Fibroblast of lung (primary cell): ENCODE results near the gene TNRC18. TPM values are rescaled to one million over a fixed set of nuclear protein-coding genes. Genes with fewer than 3 reads are reported as not detected.

Source experiments
- DNase-seq, 2 donors: peaks; one replicate each; pipeline versions ENCODE4 v3.0.0 to v3.0.0-alpha.2; 2010; ENCODE audit warnings: low read depth in 2 of 2
- H2AFZ ChIP-seq: 2 replicates; pipeline ENCODE4 v1.5.1; 2012; ENCODE audit warnings: low read length, control low read depth, inconsistent platforms
- H3K27ac ChIP-seq: 2 replicates; pipeline ENCODE4 v1.5.1; 2011; ENCODE audit warnings: low read length, control low read depth; ENCODE audit not compliant: insufficient read depth
- H3K27me3 ChIP-seq: 2 replicates; pipeline ENCODE4 v1.5.1; 2011; ENCODE audit warnings: mild to moderate bottlenecking, low read length; ENCODE audit not compliant: control insufficient read depth, insufficient read depth
- H3K36me3 ChIP-seq: 2 replicates; pipeline ENCODE4 v1.5.1; 2011; ENCODE audit warnings: low read length; ENCODE audit not compliant: control insufficient read depth, insufficient read depth
- H3K4me1 ChIP-seq: 2 replicates; pipeline ENCODE4 v1.5.1; 2011; ENCODE audit warnings: low read length; ENCODE audit not compliant: control insufficient read depth, insufficient read depth; ENCODE audit errors: extremely low read depth
- H3K4me2 ChIP-seq: 2 replicates; pipeline ENCODE4 v1.5.1; 2011; ENCODE audit warnings: low read length, control low read depth; ENCODE audit not compliant: insufficient read depth; ENCODE audit errors: extremely low read depth
- H3K4me3 ChIP-seq, 4 experiments: fragments of 200-600 bp in 1 of 4; sonication (generic) in 1 of 4; replicated peaks in 1 of 4; 2 replicates each; pipeline ENCODE4 v1.5.1; 2011 to 2016; ENCODE audit warnings: low read length in 4 of 4, low read depth in 3 of 4, mild to moderate bottlenecking in 3 of 4, control low read depth in 2 of 4, inconsistent platforms in 1 of 4, mixed read lengths in 1 of 4; ENCODE audit not compliant: insufficient read depth in 1 of 4; ENCODE audit errors: control extremely low read depth in 1 of 4
- H3K79me2 ChIP-seq: 2 replicates; pipeline ENCODE4 v1.5.1; 2012; ENCODE audit warnings: mild to moderate bottlenecking, low read length, inconsistent platforms; ENCODE audit not compliant: control insufficient read depth, insufficient read depth
- H3K9ac ChIP-seq: 2 replicates; pipeline ENCODE4 v1.5.1; 2011; ENCODE audit warnings: mild to moderate bottlenecking, low read length, control low read depth; ENCODE audit not compliant: insufficient read depth
- H3K9me3 ChIP-seq: 2 replicates; pipeline ENCODE4 v1.5.1; 2012; ENCODE audit warnings: low read depth, low read length; ENCODE audit not compliant: control insufficient read depth, insufficient read depth
- H4K20me1 ChIP-seq: 2 replicates; pipeline ENCODE4 v1.5.1; 2011; ENCODE audit warnings: low read length; ENCODE audit not compliant: control insufficient read depth, insufficient read depth; ENCODE audit errors: extremely low read depth
- EZH2 ChIP-seq: IDR thresholded peaks from 2 replicates; pipeline ENCODE4 v1.5.1; 2012; ENCODE audit warnings: low read length, control low read depth, mild to moderate bottlenecking; ENCODE audit errors: missing control alignments
- polyA plus RNA-seq, 2 donors: library from polyadenylated mRNA; depleted of rRNA in 1 of 2; stranded (reverse) in 1 of 2; unstranded in 1 of 2; fragments of >200 nt; gene quantifications; 2 replicates each; pipeline ENCODE4 v1.2.1, GENCODE V29; 2011 to 2012; ENCODE audit warnings: missing spikeins in 1 of 2
- total RNA-seq: library from RNA; depleted of rRNA; stranded (reverse); fragments of >200 nt; gene quantifications from 2 replicates; pipeline ENCODE4 v1.2.1, GENCODE V29; 2014
- TF ChIP-seq, protein P1 (sequence below), 2 donors: IDR thresholded peaks in 1 of 2; conservative IDR thresholded peaks in 1 of 2; 1 replicate in 1 of 2; 2 replicates in 1 of 2; pipeline ENCODE4 v1.5.1; 2011 to 2012; ENCODE audit warnings: low read length in 2 of 2, control low read depth in 1 of 2, inconsistent platforms in 1 of 2, low read depth in 1 of 2, mild to moderate bottlenecking in 1 of 2

Gene TNRC18
- total and polyA plus RNA-seq, 2 donors (not counting 1 experiment from before 2014, with no cell fraction given): 19.7 to 38.5 TPM

DNA sequence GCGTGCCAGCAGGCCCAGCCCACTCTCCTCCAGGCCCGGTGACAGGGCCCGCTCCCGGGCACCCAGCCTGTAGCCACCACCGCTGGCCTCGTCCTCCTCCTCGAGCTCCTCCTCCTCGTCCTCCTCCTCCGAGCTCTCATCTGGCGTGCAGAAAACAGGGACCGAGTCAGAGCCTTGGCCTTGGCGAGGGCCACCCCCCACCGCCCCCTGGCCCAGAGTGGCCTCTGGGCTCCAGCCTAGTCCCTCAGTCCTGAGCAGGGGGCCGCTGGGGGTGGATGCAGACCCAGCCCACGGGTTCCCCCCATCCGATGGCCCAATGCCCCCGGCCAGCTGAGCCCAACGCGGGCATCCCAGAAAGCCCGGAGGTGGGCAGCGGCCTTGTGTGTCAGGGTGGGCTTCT, 78.0 kb downstream of the TNRC18 start:
- Histone ChIP-seq H4K20me1 (no peaks in the 10 kb centered on the region), H3K9ac (no peak overlapping the region), H3K27me3 (no peaks in the 10 kb centered on the region), H3K9me3 (no peaks in the 10 kb centered on the region), H3K36me3 (peaks cover 16% of the 10 kb centered on the region), H2AFZ (no peak overlapping the region), H3K4me2 (no peak overlapping the region), H3K4me1 (no peaks in the 10 kb centered on the region), H3K27ac (no peak overlapping the region), H3K4me3 (no peak overlapping the region), H3K79me2 (peaks cover 5% of the 10 kb centered on the region)
- no peak for DNase-seq
- TF ChIP-seq EZH2: no peak
- TF ChIP-seq, protein P1, sequence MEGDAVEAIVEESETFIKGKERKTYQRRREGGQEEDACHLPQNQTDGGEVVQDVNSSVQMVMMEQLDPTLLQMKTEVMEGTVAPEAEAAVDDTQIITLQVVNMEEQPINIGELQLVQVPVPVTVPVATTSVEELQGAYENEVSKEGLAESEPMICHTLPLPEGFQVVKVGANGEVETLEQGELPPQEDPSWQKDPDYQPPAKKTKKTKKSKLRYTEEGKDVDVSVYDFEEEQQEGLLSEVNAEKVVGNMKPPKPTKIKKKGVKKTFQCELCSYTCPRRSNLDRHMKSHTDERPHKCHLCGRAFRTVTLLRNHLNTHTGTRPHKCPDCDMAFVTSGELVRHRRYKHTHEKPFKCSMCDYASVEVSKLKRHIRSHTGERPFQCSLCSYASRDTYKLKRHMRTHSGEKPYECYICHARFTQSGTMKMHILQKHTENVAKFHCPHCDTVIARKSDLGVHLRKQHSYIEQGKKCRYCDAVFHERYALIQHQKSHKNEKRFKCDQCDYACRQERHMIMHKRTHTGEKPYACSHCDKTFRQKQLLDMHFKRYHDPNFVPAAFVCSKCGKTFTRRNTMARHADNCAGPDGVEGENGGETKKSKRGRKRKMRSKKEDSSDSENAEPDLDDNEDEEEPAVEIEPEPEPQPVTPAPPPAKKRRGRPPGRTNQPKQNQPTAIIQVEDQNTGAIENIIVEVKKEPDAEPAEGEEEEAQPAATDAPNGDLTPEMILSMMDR (conservative IDR thresholded peaks at IDR 0.05 in 1 of 2, IDR thresholded peaks at IDR 0.05 in 1 of 2; ENCODE audit: low read depth in 1 of 2, low read length in 2 of 2): no peak

DNA sequence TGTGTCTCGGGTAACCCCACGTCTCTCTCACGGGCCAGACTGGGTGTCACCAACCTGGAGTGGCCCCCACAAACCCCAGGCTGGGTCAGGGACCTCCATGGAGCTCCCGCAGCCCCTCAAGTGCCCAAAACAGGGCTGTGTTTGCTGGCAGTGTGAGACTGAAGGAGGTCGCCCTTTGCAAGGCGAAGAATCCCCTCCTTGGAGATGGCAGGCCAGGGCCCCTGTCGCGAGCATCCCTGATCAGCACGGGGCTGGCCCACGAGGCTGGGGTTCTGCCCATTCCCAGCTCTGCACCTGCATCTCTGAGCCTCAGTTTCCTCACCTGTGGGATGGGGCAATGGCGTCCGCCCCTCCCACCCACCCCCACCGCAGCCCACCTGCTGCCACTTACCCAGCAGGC, 78.5 kb downstream of the TNRC18 start:
- Histone ChIP-seq H3K4me1 (no peaks in the 10 kb centered on the region), H3K79me2 (peaks cover 3% of the 10 kb centered on the region), H3K27ac (no peak overlapping the region), H3K4me2 (no peak overlapping the region), H3K27me3 (no peaks in the 10 kb centered on the region), H4K20me1 (no peaks in the 10 kb centered on the region), H3K9me3 (no peaks in the 10 kb centered on the region), H3K4me3 (no peak overlapping the region), H3K9ac (no peak overlapping the region), H3K36me3 (peaks cover 16% of the 10 kb centered on the region), H2AFZ (no peak overlapping the region)
- TF ChIP-seq EZH2: no peak
- TF ChIP-seq, protein P1 (conservative IDR thresholded peaks at IDR 0.05 in 1 of 2, IDR thresholded peaks at IDR 0.05 in 1 of 2; ENCODE audit: low read depth in 1 of 2, low read length in 2 of 2): no peak
- no peak for DNase-seq

DNA sequence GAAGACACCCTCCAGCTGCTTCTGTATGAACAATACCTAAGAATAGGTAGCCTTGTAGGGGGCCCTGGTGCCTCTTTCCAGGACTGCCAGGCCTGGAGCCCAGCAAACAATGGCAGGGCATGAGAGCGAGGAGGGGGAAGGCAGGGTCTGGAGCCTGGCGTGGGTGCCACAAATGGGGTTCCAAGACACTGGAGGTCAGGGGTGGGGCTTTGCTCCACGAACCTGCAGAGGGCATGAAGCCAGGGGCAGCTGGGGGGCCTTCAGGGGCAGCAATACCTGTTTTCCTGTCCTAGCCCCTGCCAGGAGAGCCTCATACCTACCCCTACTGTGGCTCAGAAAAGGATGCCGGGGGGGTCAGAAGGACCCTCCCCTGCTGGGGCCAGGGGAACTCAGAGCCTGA, 79.3 kb downstream of the TNRC18 start:
- Histone ChIP-seq H3K36me3 (peaks cover 15% of the 10 kb centered on the region), H2AFZ (no peak overlapping the region), H3K79me2 (peaks cover under 1% of the 10 kb centered on the region), H3K4me1 (no peaks in the 10 kb centered on the region), H3K4me3 (no peak overlapping the region), H3K9me3 (no peaks in the 10 kb centered on the region), H3K27ac (no peak overlapping the region), H3K9ac (no peak overlapping the region), H4K20me1 (no peaks in the 10 kb centered on the region), H3K27me3 (no peaks in the 10 kb centered on the region), H3K4me2 (no peak overlapping the region)
- no peak for DNase-seq
- no peak for TF ChIP-seq EZH2
- TF ChIP-seq, protein P1 (conservative IDR thresholded peaks at IDR 0.05 in 1 of 2, IDR thresholded peaks at IDR 0.05 in 1 of 2; ENCODE audit: low read depth in 1 of 2, low read length in 2 of 2): no peak
